Panc1 (cell line): ENCODE results near the gene LRP5. TPM values are rescaled to one million over a fixed set of nuclear protein-coding genes. Genes with fewer than 3 reads are reported as not detected.

Source experiments
- ATAC-seq: fragments of 200-7000 bp; cut with Tn5 transposase; 2 replicates; pipeline ENCODE4 v1.9.1; 2020; ENCODE audit warnings: mild to moderate bottlenecking, moderate library complexity
- BruUV-seq: library from RNA; stranded (reverse); fragments of 400-500 nt; replicated peaks from 2 replicates; lab custom pipeline; 2021; lab: Mats Ljungman, UMichigan
- CTCF ChIA-PET: fragments of 300-600 bp; sonication (Branson Sonifier 250); formaldehyde crosslinking; loops from one replicate; lab custom pipeline; 2022; ENCODE audit warnings: antibody characterized with exemption; lab: Charles Lee
- POLR2A ChIA-PET: fragments of 300-600 bp; sonication (Branson Sonifier 250); formaldehyde crosslinking; loops from one replicate; lab custom pipeline; 2022; ENCODE audit warnings: antibody characterized with exemption; lab: Charles Lee
- DNase-seq: peaks from one replicate; pipeline ENCODE4 v3.0.0-alpha.2; 2010; ENCODE audit warnings: low read depth, low spot score
- H3K27ac ChIP-seq: 2 replicates; pipeline ENCODE4 v1.5.1; 2011; ENCODE audit warnings: mild to moderate bottlenecking, low read length, inconsistent platforms
- H3K27me3 ChIP-seq: fragments of 200-500 bp; sonication (Bioruptor generic); 2 replicates; pipeline ENCODE4 v1.6.0; 2014; ENCODE audit warnings: low read length, inconsistent platforms; ENCODE audit not compliant: control insufficient read depth, insufficient read depth
- H3K36me3 ChIP-seq: fragments of 200-500 bp; sonication (Bioruptor generic); 2 replicates; pipeline ENCODE4 v1.5.1; 2014; ENCODE audit warnings: inconsistent platforms, mild to moderate bottlenecking, low read length, moderate library complexity; ENCODE audit not compliant: control insufficient read depth, insufficient read depth
- H3K4me1 ChIP-seq: 2 replicates; pipeline ENCODE4 v1.5.1; 2011; ENCODE audit warnings: inconsistent platforms, mild to moderate bottlenecking, low read length, moderate library complexity; ENCODE audit not compliant: control insufficient read depth, insufficient read depth
- H3K4me3 ChIP-seq, 2 experiments: 2 replicates each; pipeline ENCODE4 v1.5.1; 2011 to 2012; ENCODE audit warnings: low read depth in 2 of 2, low read length in 2 of 2, mild to moderate bottlenecking in 2 of 2, inconsistent platforms in 1 of 2, moderate library complexity in 1 of 2
- H3K9me3 ChIP-seq: fragments of 200-500 bp; sonication (Bioruptor generic); 2 replicates; pipeline ENCODE4 v1.5.1; 2014; ENCODE audit warnings: low read depth, mild to moderate bottlenecking, inconsistent platforms, low read length, moderate library complexity; ENCODE audit not compliant: control insufficient read depth, insufficient read depth
- CTCF ChIP-seq: fragments of 450-650 bp; IDR thresholded peaks from 2 replicates; pipeline ENCODE4 v1.5.1; 2017; ENCODE audit warnings: mild to moderate bottlenecking
- POLR2AphosphoS5 ChIP-seq: IDR thresholded peaks from 2 replicates; pipeline ENCODE4 v1.6.1; 2012; ENCODE audit warnings: mild to moderate bottlenecking, low read depth, low read length, moderate library complexity
- REST ChIP-seq, 2 experiments: IDR thresholded peaks; 2 replicates each; pipeline ENCODE4 v1.6.1; 2011 to 2012; ENCODE audit warnings: low read depth in 2 of 2, control low read depth in 1 of 2, low read length in 1 of 2, mild to moderate bottlenecking in 1 of 2, moderate library complexity in 1 of 2; ENCODE audit not compliant: insufficient read depth in 1 of 2
- SIN3A ChIP-seq: IDR thresholded peaks from 2 replicates; pipeline ENCODE4 v1.6.1; 2012; ENCODE audit warnings: low read depth, mild to moderate bottlenecking, low read length, moderate library complexity, borderline replicate concordance; ENCODE audit not compliant: insufficient read depth
- TCF7L2 ChIP-seq: IDR thresholded peaks from 2 replicates; pipeline ENCODE4 v1.6.1; 2011; ENCODE audit warnings: mild to moderate bottlenecking, low read depth, low read length, inconsistent platforms
- in situ Hi-C: cut with HindIII; loops from 2 replicates; pipeline ENCODE4 v1.10.0; 2016; ENCODE audit warnings: low sequenced_read_pairs, low pct_unique_long_range_greater_than_20kb
- intact Hi-C: fragments of 100-400 bp; cut with micrococcal nuclease; formaldehyde crosslinking; loops from one replicate; pipeline ENCODE4 v1.10.0; 2022; ENCODE audit not compliant: unreplicated experiment
- total RNA-seq: library from RNA; stranded (reverse); gene quantifications from one replicate; pipeline ENCODE4 v1.2.1, GENCODE V29; 2021; ENCODE audit not compliant: unreplicated experiment

LRP5 gene
- total RNA-seq, 1 experiment from 2014 or later, result 171 TPM

- Histone ChIP-seq H3K27me3 (no peaks in the 10 kb centered on the region), H3K4me1 (peaks cover 49% of the 10 kb centered on the region), H3K36me3 (no peaks in the 10 kb centered on the region), H3K27ac (peak overlapping the region; percentile 95), H3K4me3 (no peak overlapping the region), H3K9me3 (no peaks in the 10 kb centered on the region)
- no TSS peak for BruUV-seq
- ATAC-seq (peak; percentile 57), DNase-seq (no peak)
- TF ChIP-seq SIN3A (no peak), TCF7L2 (no peak), REST (IDR thresholded peaks at IDR 0.05; ENCODE audit: insufficient read depth in 1 of 2, low read depth in 2 of 2, low read length in 1 of 2) (no peak), POLR2AphosphoS5 (no peak), CTCF (no peak)
- intact Hi-C loops, result no loop called here
- ChIA-PET CTCF (interaction anchor here (0.8 kb wide), 1 partner anchor 10 kb away, joined by 3 read pairs; no protein-coding TSS in a partner anchor), POLR2A (no interaction called here)
- in situ Hi-C loops, result no loop called here
These were observed 40.7 kb downstream of the LRP5 start for GRCh38 chr11:68353118-68353517.

GRCh38 chr11:68353669-68354068 lies 41.3 kb downstream of the LRP5 start:
- Histone ChIP-seq H3K36me3 (no peaks in the 10 kb centered on the region; the same call in 1 of the 2 replicates), H3K27ac (peak overlapping the region; percentile 95), H3K27me3 (no peaks in the 10 kb centered on the region), H3K9me3 (no peaks in the 10 kb centered on the region), H3K4me3 (peak overlapping the region in 1 of 2 experiments; percentile 30; a peak in 2 of 4 replicates), H3K4me1 (peaks cover 49% of the 10 kb centered on the region)
- intact Hi-C loops (no loop called here), in situ Hi-C loops (no loop called here)
- ChIA-PET CTCF (no interaction called here), POLR2A (no interaction called here)
- TF ChIP-seq REST (IDR thresholded peaks at IDR 0.05; ENCODE audit: insufficient read depth in 1 of 2, low read depth in 2 of 2, low read length in 1 of 2) (no peak), POLR2AphosphoS5 (no peak), CTCF (no peak), TCF7L2 (no peak), SIN3A (no peak)
- ATAC-seq, result peak; percentile 39
- no peak for DNase-seq
- BruUV-seq, result no TSS peak
